Mesenteric fat pad (tissue), 1 donor: ENCODE measurements around the gene CAVIN2. TPM values are rescaled to one million over a fixed set of nuclear protein-coding genes. Genes with fewer than 3 reads are reported as not detected.

Experiments used
- DNase-seq: peaks from one replicate; pipeline ENCODE4 v3.0.0-alpha.2; 2020; ENCODE audit warnings: low spot score
- long read RNA-seq: library from polyadenylated mRNA; unstranded; transcript quantifications from one replicate; pipeline ENCODE4 v2.0.0, GENCODE V29; 2020
- total RNA-seq: library from RNA; stranded (reverse); fragmentation: NEBNext Ultra II Directional; extraction: Animal tissue kit (Norgen Biotek cat#: 25700); gene quantifications from one replicate; pipeline ENCODE4 v1.2.1, GENCODE V29; 2021
- donor health status: DM: yes; HTN: yes; CAD: no.

CAVIN2 gene, protein sequence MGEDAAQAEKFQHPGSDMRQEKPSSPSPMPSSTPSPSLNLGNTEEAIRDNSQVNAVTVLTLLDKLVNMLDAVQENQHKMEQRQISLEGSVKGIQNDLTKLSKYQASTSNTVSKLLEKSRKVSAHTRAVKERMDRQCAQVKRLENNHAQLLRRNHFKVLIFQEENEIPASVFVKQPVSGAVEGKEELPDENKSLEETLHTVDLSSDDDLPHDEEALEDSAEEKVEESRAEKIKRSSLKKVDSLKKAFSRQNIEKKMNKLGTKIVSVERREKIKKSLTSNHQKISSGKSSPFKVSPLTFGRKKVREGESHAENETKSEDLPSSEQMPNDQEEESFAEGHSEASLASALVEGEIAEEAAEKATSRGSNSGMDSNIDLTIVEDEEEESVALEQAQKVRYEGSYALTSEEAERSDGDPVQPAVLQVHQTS
- total RNA-seq = 52.3 TPM
- long read RNA-seq, transcript CAVIN2-201 (2 exons, 3,229 nt) = major isoform, 414 of 442 reads
- long read RNA-seq, partial matches to known transcripts = 2 of 442 reads
- long read RNA-seq, other reads (novel, unspliced or antisense) = 26 of 442 reads

DNA sequence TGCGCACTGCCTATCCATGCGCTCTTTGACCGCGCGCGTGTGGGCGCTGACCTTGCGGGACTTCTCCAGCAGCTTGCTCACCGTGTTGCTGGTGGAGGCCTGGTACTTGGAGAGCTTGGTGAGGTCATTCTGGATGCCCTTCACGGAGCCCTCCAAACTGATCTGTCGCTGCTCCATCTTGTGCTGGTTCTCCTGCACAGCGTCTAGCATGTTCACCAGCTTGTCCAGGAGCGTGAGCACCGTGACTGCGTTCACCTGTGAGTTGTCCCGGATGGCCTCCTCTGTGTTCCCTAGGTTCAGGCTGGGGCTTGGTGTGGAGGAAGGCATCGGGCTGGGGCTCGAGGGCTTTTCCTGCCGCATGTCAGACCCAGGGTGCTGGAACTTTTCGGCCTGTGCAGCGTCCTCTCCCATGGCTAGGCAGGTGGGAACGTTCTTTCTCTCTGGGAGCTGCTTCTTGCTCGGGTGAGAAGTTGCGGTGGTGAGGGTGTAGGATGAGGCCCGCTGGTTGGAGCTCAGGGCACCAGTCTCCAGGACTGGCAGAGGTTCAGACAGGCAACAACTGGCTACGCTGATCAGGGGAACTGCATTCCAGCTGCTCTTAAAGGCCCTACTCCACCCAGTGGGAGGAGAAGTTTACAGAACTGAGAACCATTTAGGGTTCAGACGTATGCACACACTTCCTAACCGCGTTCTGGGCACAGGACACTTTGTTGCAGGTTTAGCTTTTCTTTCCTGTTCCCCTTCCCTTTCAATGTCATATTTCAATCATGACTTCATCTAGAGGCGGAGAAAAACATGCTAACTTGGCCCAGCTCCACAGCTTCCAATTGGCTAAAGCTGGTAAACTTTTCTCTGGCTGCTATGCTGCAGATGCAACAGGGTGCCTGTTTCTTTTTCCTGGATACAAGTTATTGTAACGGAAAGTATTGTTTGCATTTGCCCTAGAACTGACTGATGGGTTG lies at the start of gene CAVIN2:
Gene CAVIN2, minus strand, starts transcription at position 574 of the 962 bp plus-strand sequence. Its CDS starts 163 bp downstream, at position 411.
- no peak for DNase-seq

DNA sequence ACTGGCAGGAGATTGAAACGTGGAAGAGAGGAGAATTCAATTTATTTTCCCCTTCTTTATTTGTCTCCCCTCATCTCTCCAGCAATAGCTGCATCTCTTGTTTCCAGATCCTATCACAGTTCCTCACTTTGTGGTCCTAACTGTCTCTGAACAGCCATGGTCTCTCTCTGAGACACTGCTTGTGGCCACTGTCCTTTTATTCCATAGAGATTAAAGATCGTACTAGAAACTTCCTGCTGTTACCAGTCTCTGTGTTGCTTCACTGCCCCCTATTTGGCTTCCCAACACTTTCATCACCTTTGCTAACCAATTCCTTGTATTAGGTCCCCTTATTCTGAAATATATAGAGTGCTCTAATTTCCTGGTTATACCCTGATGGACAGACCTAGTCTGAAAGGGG lies 48.9 kb upstream of the CAVIN2 start:
- DNase-seq = no peak

DNA sequence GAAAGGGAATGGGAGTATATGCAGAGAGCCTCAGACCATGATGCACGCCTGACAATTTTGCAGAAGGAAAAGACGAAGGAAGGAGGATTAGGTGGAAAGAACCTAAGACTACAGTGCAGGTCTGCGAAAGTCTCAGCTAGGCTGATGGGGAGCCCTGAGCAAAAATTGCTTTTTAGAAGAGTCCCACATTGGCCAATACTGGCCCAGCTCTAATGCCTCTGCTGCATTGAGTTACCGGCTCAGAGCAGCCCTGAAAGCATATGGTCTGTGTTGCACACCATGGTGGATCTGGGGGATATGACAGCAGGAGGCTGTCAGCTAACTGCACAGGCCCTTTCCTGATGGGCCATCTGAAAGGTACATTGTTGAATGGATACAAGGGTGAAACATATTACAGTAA lies 48.3 kb upstream of the CAVIN2 start:
- DNase-seq = no peak

DNA sequence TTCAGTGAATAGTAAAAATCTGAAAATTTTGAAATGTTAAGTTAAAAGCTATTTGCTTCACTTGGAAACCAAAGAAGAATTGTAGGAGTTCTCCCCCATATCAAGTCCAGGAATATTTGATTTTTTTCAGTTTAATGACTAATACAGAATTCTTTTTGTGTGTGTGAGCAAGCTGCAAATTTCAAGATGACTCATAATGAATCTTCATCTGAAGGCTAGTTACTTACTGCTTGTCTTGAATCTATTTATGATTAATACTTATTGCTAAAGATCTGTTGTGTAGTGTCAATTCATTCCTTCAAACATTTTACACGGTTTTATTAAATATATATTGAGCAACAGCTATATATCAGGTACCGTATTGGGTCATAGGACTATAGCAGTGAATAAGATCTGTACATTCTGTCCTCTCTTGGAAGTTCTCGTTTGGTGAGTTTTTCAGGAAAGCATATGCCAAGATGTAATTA lies 47.8 kb upstream of the CAVIN2 start:
- no peak for DNase-seq

- no peak for DNase-seq
Measured at GRCh38 chr2:191892391-191892790, 45.5 kb upstream of the CAVIN2 start.

DNA sequence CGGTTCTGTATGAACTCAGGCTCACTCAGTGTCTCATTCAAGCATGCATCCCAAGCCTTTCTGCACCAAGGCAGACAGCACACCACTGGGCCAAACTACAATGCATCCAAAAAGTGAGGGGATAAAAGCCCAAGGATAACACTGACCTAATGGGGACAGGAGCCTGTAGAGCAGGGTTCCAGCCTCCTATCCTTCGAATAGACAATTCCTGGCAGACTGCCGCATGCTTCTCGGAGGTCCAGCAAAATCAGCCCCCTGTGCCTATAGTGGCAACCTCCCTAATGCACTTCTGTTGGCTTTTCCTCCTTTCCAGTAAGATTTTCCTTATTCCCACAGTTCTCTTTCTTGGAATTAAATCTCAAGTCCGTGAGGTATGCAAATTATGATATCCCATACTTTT lies 44.8 kb upstream of the CAVIN2 start:
- DNase-seq = no peak

DNA sequence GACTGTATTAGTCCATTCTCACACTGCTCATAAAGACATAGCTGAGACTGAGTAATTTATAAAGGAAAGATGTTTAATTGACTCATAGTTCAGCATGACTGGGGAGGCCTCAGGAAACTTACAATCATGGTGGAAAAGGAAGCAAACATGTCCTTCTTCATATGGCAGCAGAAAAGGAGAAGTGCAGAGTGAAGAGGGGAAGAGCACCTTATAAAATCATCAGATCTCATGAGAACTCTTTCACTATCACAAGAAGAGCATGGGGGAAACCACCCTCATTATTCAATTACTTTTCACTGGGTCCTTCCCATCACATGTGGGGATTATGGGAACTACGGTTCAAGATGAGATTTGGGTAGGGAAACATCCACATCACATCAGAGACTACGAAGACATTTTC lies 43.0 kb upstream of the CAVIN2 start:
- DNase-seq = no peak

DNA sequence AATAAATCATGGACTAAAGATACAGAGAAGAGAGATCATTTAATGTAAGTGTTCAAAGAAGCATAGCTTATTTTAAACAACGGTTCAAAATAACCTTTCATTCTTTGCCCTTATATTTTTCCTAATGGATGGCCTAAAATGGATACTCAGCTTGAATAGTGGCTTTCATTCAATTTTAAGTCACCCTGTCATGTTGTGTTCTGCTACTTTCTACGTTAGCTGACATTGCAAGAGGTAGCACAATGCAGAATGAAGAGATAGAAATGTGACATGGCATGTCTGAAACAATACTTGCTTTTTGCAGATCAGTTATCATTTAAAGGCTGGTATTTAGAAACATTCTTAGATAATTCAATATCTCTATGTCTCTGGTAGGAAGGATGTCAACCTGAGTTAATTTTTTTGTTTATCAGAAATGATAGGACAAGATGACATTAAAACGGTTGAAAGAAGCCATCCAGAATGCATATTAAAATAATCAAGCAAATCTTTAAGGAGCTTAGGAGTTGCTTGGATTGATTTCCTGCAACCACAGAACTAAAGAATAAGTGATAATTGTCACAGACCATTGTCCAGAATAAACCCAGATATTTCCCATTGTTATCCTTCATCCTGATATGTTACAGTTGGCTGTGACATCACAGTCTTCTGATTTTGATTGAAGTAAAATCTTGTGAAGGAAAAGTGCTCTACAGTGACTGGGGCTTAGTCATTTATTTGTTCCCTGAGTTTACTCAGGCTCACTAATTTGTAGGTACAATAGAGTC lies 41.7 kb upstream of the CAVIN2 start:
- no peak for DNase-seq

- DNase-seq = no peak
Measured at GRCh38 chr2:191885650-191886049, 38.8 kb upstream of the CAVIN2 start.

GRCh38 chr2:191885098-191885497 lies 38.2 kb upstream of the CAVIN2 start:
- no peak for DNase-seq

DNA sequence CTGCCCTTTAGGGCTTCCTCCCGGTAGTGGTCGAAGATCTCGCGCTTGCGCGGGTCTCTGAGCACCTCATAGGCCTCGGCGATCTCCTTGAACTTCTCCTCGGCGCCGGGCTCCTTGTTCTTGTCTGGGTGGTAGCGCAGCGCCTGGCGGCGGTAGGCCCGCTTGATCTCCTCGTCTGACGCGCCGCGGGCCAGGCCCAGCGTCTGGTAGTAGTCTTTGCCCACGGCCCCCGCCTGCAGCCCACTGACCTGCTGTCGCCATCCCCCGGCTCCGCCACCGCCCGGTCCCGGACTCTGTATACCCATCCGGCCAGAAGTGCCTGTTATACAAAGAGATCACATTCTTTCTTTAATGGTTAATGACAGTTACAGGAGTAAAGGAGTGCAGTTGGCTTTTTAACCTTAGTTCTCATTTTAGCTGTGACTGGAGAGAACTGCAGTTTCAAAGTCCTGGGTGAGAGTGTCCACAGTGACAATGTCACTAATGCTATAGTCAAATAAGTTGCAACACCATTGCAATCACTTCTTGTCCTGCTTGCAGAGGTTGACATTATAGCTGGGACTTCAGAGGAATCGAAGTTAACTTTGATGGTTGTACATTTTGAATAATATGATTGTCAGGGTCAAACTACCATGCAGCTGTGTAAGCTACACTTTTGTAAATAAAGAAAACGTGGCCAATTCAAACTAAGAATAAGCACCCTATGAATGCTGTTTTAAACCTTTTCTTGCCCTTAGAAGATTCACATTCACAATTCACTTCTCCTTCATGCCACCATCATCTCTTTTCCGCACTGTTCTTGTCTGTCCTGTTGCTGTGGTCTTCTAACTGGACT lies 35.3 kb upstream of the CAVIN2 start:
- no peak for DNase-seq

DNA sequence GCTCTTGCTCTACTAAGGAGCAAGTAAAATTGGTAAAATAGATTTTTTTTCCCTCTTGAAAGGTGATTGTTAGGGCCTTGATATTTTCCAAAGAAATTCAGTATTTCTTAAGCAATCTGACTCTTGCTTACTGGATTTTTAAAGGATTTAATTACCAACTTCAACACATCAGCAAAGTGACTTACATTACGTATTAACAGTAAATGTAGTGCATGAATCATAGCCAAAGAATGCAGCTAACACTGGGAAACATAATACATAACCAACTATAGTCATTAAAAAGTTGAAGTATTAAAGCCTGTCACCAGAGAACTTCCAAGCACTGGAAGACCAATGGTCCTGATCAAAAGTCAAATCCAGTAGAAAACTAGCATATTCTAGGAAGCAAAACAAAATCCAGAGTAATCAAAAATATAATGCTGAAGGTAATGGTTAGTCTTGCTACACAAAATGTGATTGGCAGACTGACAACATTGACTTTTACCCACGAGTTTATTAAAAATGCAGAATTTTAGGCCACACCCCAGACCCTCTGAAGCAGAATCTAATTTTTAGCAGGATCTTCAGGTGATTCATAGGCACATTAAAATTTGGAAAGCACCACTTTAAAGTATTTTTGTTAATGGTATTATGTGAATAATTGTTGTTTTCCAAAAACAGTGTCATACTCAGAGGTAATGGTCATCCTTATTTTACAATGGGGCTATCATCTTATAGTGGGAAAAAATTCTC lies 31.8 kb upstream of the CAVIN2 start:
- DNase-seq = no peak

GRCh38 chr2:191877875-191878274 lies 31.0 kb upstream of the CAVIN2 start:
- no peak for DNase-seq

DNA sequence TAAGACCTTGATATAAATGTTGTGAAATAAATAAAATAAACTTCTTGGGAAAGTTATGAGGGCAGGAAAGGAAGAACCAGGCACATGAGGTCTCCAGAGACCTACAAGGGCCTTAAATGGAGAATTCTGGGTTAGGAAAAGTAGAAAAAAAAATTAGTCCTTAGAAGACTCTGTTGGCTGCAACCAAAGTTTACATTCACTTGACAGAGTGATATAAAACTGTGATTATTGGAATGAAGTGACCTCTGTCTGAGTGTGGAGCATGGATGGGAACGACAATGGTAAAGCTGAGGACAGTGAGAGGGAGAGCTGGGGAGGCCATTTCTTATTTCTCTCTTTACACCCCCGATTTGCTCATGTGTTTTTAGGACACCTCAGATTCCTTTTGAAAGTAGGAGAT lies 29.0 kb upstream of the CAVIN2 start:
- no peak for DNase-seq

GRCh38 chr2:191870744-191871143 lies 23.9 kb upstream of the CAVIN2 start:
- no peak for DNase-seq

- no peak for DNase-seq
Measured at GRCh38 chr2:191869781-191870180, 22.9 kb upstream of the CAVIN2 start.

DNA sequence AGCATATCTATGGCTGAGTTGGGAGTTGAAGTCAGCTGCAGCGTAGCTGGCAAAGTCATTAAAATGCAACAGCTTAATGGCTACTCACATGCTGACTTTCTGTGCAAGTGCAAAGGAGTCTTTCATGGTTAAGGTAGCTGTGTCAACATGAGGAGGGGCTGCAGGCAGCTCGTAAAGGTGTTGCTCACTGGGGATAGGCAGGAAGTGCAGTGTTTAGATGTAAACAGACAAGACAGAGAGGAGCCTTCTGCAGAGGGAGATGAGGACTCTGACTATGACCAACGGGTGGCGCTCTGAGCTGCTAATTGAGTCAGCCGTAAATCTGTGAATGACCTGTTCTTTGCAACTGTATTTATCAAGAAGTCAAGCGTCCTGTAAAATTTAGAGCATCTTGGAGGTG lies 22.3 kb upstream of the CAVIN2 start:
- no peak for DNase-seq

DNA sequence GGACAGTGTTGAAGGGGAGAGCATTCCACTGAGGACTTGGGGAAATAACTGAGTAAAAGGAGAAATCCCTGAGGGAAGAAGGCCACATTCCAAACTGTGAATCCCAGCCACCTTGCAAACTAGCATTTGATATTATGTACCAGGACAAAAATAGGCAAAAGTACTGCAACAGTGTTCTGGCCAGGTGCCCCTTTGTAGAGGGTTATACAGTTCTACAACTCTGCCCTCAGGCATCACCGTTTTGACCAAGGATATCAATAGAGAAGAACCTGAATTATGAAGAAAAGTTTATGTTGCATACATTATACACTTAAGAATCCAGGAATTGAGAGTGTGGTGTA lies 20.6 kb upstream of the CAVIN2 start:
- no peak for DNase-seq

- DNase-seq = no peak
Measured at GRCh38 chr2:191866675-191867506, 20.0 kb upstream of the CAVIN2 start.
